ENCODE measurements around the gene PCMTD2. TPM values are rescaled to one million over a fixed set of nuclear protein-coding genes. Genes with fewer than 3 reads are reported as not detected.

PCMTD2 gene
- total RNA-seq, 4 donors from 2014 or later: 51.3 to 96.9 (median 75.4) TPM

DNA sequence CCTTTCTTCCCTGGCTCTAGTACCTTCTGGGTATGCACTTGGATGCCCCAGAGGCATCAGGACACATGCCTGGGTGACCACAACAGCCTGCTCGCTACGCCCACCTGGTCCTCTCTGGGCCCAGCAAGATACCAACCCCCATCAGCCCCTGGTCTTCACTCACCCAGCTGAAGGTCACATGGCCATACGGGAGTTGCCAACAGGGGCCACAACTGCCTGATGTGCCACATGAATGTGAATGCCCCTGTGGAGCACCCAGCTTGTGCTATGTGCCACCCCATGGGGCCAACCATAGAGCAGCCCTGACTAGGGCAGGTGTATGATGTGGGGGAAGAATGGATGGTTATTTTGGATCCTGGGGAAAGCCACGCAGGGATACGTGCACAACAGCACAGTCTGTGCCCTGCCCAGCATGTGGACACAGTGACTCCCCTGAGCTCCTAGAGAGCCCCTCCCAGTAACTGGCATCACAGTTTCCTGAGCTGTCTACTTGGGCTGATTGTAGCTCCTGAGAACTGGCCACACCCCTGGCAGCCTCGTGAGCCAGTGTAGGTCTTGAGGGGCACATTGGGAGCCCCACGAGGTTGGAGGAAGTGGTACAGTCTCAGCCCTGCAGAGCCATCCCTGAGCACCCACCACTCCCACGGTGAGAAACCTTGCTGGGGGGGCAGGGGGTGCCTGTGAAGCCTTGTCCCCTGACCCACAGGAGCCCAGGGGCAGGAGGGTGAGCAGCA, 10.5 kb upstream of the PCMTD2 start:
- Histone ChIP-seq H3K9me3 (no peaks in the 10 kb centered on the region), H3K36me3 (no peaks in the 10 kb centered on the region), H3K27me3 (no peaks in the 10 kb centered on the region), H3K4me3 (no peak overlapping the region), H3K27ac (no peak overlapping the region), H3K4me1 (no peaks in the 10 kb centered on the region)
- DNase-seq: no peak
- in situ Hi-C loops (cut with MboI; ENCODE audit: low sequenced_read_pairs in 4 of 4): no loop called here
- TF ChIP-seq, protein P1, sequence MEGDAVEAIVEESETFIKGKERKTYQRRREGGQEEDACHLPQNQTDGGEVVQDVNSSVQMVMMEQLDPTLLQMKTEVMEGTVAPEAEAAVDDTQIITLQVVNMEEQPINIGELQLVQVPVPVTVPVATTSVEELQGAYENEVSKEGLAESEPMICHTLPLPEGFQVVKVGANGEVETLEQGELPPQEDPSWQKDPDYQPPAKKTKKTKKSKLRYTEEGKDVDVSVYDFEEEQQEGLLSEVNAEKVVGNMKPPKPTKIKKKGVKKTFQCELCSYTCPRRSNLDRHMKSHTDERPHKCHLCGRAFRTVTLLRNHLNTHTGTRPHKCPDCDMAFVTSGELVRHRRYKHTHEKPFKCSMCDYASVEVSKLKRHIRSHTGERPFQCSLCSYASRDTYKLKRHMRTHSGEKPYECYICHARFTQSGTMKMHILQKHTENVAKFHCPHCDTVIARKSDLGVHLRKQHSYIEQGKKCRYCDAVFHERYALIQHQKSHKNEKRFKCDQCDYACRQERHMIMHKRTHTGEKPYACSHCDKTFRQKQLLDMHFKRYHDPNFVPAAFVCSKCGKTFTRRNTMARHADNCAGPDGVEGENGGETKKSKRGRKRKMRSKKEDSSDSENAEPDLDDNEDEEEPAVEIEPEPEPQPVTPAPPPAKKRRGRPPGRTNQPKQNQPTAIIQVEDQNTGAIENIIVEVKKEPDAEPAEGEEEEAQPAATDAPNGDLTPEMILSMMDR (IDR thresholded peaks at IDR 0.05 in 4 of 5, conservative IDR thresholded peaks at IDR 0.05 in 1 of 5): no peak
- TF ChIP-seq POLR2A (IDR thresholded peaks at IDR 0.05): no peak
- ATAC-seq: no peak
- intact Hi-C loops (cut with DNase I; ENCODE audit: low total_unique reads): no loop called here

DNA sequence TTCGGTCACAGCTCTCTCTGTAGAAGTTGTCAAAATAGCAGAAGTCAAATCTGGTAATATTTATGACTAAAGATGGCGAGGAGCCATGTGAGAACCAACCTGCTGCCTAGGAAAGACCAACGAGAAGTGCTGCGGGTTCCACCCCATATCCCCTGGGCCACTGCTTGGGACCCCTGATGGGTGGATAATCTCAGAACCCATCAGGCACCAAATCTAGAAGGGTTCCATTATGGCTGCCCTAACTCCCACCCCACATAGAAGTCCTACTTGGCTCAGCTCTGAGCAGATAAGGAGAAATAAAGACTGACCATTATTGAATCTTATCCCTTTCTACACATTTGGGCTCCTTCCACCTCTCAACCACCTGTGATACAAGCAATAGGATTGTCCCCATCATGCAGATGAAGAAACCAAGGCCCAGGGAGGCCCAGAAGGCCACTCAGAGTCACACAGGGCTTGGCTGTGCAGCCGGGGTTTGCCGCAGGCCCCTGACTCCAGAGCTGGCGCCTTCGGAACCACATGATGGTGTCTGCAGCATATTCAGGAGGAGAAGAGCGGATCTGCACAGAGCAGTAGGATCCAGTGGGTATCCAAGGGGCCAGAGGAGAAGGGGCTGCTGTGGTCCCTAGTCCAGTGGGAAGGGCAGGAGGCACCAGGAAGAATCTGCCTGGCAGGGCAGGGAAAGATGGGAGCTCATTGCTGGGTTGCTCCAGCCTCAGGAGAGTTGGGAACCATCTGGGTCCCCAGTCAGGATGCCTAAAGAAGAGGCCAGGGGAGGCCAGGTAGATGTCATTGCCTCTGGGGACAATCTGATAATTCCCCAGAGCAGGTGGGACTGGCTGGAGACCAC, 9.6 kb upstream of the PCMTD2 start:
- H3K27ac ChIP-seq: no peak overlapping the region
- TF ChIP-seq POLR2A (IDR thresholded peaks at IDR 0.05): no peak
- TF ChIP-seq, protein P1 (IDR thresholded peaks at IDR 0.05 in 4 of 5, conservative IDR thresholded peaks at IDR 0.05 in 1 of 5): no peak
- ATAC-seq (no peak), DNase-seq (no peak)
- H3K27me3 ChIP-seq: no peaks in the 10 kb centered on the region
- no peaks in the 10 kb centered on the region for H3K9me3 ChIP-seq
- intact Hi-C loops (cut with DNase I; ENCODE audit: low total_unique reads): no loop called here
- in situ Hi-C loops (cut with MboI; ENCODE audit: low sequenced_read_pairs in 4 of 4): no loop called here
- no peaks in the 10 kb centered on the region for H3K36me3 ChIP-seq
- H3K4me3 ChIP-seq: no peak overlapping the region
- no peaks in the 10 kb centered on the region for H3K4me1 ChIP-seq

DNA sequence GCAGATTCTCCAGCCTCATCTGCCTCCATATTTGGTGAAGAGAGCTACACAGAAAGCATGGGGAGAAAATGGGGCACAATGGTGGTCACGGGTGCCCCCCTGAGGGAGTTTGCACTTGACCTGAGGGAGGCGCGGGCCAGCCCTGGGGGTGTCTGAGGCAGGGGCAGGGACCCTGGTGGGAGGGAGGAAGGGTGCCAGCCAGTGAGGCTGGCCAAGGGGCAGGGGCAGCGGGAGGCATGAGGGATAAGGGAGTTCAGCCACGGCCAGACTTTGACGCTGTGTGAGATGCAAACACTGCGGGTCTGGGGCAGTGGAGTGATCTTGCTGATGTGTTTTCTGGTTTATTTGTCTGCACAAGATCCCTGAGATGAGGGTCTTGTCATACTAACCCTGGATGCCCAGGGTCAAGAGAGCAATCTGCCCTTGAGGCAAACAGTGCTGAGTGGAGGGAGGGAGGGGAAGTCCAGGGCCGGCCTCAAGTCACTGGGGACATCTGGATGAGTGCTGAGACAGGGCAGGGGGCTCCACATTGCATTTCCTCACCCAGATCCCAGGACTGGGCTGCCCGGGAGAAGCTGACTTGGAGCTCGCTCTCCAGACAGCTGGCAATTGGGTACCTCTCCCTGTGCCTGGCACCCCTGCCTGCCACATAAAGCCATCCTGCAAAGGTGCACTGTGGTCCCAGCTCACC, 8.8 kb upstream of the PCMTD2 start:
- TF ChIP-seq POLR2A (IDR thresholded peaks at IDR 0.05): no peak
- TF ChIP-seq, protein P1 (IDR thresholded peaks at IDR 0.05 in 4 of 5, conservative IDR thresholded peaks at IDR 0.05 in 1 of 5): no peak
- intact Hi-C loops (cut with DNase I; ENCODE audit: low total_unique reads) (no loop called here), in situ Hi-C loops (cut with MboI; ENCODE audit: low sequenced_read_pairs in 4 of 4) (no loop called here)
- Histone ChIP-seq H3K36me3 (no peaks in the 10 kb centered on the region), H3K4me3 (no peak overlapping the region), H3K4me1 (no peaks in the 10 kb centered on the region), H3K27ac (no peak overlapping the region), H3K9me3 (no peaks in the 10 kb centered on the region), H3K27me3 (no peaks in the 10 kb centered on the region)
- DNase-seq (peak in 1 of 2 donors; percentile 8), ATAC-seq (no peak)

DNA sequence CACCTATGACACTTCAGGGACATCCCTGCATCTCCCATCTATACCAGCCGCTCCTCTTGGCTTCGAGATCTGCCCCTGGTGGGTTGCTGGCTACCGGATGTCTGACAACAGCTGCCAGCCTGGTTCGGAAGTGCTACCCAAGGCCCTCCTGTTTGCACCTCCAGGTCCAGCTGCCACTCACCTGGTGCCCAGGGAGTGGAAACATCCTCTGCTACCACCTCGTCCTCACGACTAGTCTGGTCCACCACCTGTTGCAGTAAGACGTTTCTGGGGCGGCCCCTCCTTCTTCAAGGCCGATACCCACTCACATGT, 8.3 kb upstream of the PCMTD2 start:
- no peak for ATAC-seq

More for the DNA sequence above, 8.3 kb upstream of the PCMTD2 start:
- TF ChIP-seq, protein P1 (IDR thresholded peaks at IDR 0.05 in 4 of 5, conservative IDR thresholded peaks at IDR 0.05 in 1 of 5): no peak
- TF ChIP-seq POLR2A (IDR thresholded peaks at IDR 0.05): no peak
- Histone ChIP-seq H3K27ac (no peak overlapping the region), H3K4me3 (no peak overlapping the region), H3K9me3 (no peaks in the 10 kb centered on the region), H3K4me1 (no peaks in the 10 kb centered on the region), H3K27me3 (no peaks in the 10 kb centered on the region), H3K36me3 (no peaks in the 10 kb centered on the region)
- in situ Hi-C loops (cut with MboI; ENCODE audit: low sequenced_read_pairs in 4 of 4) (no loop called here), intact Hi-C loops (cut with DNase I; ENCODE audit: low total_unique reads) (no loop called here)
- DNase-seq: peak in 1 of 2 donors; percentile 3
